Astrocyte of the spinal cord (primary cell): ENCODE measurements around the gene SHMT2.

Experiments
- DNase-seq: peaks from one replicate; pipeline ENCODE4 v3.0.0; 2011; ENCODE audit warnings: low read depth, low spot score
- H3K4me3 ChIP-seq: 2 replicates; pipeline ENCODE4 v1.5.1; 2011; ENCODE audit warnings: low read depth, mild to moderate bottlenecking, low read length, moderate library complexity
- in situ Hi-C: cut with HindIII; loops from 2 replicates; pipeline ENCODE4 v1.10.0; 2017; ENCODE audit warnings: low sequenced_read_pairs
- TF ChIP-seq, protein P1 (sequence below): IDR thresholded peaks from 2 replicates; pipeline ENCODE4 v1.5.1; 2012; ENCODE audit warnings: low read depth, mild to moderate bottlenecking, low read length, inconsistent platforms

SHMT2 gene

DNA sequence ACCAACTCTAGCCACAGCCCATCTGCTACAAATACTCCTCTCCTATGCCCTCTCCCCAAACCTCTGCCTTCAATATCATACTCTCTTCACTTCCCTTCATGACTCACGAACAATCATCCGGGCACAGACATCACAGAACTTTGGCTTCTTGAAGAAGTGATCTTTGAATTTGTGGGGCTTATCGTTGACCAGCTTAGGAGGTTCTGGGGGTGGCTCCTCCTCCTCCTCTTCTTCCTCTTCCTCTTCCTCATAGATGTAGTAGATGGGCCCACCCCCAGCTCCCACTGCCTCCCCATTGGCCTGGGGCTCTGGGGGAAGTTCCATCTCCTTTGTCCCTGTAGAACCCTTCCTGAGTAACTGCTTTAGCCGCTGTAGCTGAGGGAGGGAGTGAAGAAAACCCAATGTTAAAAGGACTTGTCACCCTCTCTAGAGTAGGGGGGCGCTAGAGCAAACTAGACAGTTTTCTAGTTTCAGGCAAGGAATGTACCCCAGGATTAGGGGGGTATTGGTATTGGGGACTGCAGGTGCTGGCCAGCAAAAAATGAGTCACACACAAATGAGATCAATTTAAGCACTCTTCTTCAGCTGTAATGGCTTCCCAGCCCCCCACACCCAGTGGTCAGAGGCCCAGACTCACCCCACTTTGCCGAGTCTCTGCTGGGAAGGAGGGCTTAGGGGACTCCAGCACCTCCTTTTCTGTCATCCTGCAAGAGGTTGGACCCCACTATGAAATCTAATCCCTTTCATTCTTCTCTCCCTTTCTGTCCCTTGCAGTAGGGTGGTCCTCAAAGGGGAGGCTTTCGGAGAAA, 19.6 kb downstream of the SHMT2 start:
- in situ Hi-C loops: no loop called here
- TF ChIP-seq, protein P1, sequence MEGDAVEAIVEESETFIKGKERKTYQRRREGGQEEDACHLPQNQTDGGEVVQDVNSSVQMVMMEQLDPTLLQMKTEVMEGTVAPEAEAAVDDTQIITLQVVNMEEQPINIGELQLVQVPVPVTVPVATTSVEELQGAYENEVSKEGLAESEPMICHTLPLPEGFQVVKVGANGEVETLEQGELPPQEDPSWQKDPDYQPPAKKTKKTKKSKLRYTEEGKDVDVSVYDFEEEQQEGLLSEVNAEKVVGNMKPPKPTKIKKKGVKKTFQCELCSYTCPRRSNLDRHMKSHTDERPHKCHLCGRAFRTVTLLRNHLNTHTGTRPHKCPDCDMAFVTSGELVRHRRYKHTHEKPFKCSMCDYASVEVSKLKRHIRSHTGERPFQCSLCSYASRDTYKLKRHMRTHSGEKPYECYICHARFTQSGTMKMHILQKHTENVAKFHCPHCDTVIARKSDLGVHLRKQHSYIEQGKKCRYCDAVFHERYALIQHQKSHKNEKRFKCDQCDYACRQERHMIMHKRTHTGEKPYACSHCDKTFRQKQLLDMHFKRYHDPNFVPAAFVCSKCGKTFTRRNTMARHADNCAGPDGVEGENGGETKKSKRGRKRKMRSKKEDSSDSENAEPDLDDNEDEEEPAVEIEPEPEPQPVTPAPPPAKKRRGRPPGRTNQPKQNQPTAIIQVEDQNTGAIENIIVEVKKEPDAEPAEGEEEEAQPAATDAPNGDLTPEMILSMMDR: no peak
- no peak overlapping the region for H3K4me3 ChIP-seq
- no peak for DNase-seq

DNA sequence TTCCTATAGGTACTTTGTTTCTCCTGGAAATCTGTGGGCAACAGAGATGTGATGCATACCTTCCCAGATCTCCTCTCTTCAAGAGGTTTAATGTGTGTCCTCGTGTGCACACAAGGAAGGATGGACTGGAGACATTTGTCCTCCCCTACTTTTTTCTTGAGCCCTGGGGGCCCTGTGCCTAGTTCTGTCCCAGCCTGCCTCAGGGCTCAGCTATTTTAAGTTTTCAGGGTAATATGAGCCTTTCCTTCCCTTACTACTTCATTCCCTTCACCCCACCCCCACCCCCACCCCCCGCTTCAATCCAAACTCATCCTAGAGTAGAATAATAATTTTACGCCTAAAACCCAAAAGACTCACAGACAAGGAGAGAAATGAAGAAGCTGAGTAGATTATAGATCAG, 21.0 kb downstream of the SHMT2 start:
- DNase-seq: no peak
- TF ChIP-seq, protein P1: no peak
- H3K4me3 ChIP-seq: no peak overlapping the region
- in situ Hi-C loops: no loop called here

- TF ChIP-seq, protein P1: no peak
- no peak for DNase-seq
- in situ Hi-C loops: no loop called here
- no peak within 1 kb of the TSS for H3K4me3 ChIP-seq
Observed at GRCh38 chr12:57250956-57251355, 21.4 kb downstream of the SHMT2 start, which contains the start of gene STAC3. TSS of gene STAC3 (minus strand) at chr12:57251187. CDS start at chr12:57249636, 1,551 bp downstream.

DNA sequence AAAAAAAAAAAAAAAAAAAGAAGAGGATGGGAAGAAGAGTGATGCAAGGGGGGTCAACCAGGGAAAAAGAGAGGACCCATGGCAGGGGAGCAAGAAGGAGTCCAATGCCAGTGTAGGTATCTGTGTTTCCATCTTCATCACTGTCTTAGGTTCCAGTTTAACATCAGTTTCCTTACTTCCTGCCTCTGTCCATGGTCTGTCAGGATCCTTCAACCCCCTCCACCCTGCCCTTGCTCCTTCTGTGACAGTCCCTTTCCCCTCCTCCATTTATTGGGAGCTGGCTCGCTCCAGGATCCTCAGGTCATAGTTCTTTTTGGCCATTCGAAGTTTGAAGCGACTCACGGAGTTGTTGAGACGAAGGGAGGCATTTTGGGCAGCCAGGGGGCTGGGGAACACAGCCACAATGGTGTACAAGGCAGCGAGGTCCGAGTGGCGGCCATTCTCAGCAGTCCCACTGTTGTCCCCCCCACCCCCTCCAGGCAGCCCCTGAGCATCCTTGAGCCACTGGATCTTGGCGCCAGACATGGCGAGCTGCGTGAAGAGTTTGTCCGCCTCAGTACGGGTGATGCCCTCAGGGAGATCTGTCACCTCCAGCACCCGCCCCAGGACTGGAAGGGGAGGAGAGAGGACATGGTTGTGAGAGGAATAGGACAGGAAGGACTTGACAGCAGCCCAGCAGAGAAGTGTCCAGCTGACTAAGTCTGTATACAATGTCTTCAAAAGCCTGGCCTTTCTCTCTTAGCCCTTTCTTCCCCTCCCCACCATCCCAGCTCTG, 25.2 kb downstream of the SHMT2 start:
- no peak for DNase-seq
- no peak overlapping the region for H3K4me3 ChIP-seq
- TF ChIP-seq, protein P1: no peak
- in situ Hi-C loops: no loop called here

DNA sequence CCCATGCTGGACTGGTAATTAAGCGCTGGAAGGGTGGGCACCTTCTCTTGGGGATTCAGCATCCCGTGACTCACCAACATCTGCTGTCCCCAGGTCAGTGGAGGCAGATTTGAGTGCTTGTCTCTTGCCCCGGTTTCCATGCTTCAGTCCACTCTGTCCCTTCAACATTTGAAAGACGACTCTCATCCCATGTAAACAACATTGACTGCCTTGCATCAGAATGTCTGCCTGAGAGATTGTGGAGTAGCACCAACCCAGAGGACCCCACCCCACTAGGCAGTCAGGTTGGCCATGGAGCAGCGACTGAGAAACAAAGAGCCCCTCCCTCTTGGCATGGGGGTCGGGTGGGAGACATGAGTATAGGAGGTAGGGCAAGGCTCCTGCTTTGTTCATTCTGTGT, 26.4 kb downstream of the SHMT2 start:
- in situ Hi-C loops: no loop called here
- TF ChIP-seq, protein P1: no peak
- H3K4me3 ChIP-seq: no peak overlapping the region
- DNase-seq: no peak

DNA sequence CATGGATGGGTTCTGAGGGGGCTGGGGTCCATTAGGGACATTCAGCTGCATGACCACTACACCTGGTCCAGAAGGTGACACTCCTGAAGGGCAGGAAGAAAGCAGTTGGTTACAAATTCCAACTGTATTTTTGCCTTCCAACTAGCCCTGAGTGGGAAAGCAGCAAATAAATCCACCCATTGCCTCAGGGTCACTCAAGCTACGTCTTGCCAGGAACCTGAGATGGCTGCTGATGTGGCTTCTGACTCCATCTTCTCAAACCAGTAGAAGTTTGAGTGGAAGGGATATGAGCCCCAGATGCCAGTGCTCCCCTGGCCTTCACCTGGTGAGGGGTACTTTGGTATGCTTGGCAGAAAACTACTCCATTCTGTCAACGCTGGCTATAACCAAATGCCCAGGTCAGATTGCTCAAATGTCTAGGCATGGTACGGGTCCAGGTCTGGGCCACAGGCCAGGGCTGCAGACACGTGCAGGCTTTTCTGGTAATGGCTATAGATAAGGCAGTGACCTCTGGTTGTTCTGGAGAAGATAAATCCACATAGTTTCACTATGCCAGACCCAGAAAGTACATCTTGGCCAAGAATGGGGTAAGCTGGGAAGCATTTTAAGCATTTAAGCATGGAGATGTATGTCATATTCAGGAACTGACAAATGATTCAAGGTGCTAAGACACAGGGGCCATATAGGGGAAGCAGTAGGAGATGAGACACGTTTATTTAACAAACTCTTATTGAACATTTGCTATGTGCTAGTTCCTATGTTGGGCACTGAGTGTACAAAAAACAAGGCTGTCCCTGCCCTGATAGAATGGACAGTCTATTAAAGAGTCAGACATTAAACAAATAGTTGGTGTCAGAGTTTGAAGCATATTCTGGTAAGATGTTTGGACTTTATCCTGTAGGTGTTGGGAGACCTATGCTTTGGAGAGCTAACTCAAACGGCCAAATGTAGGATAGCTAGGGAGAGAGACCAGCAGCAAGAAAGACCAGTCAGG, 29.8 kb downstream of the SHMT2 start:
- H3K4me3 ChIP-seq: no peak overlapping the region
- in situ Hi-C loops: no loop called here
- TF ChIP-seq, protein P1: no peak
- DNase-seq: no peak
